GM19193 (cell line): Measurements from ENCODE around the gene SLC2A1.

Source experiments
- POLR2A ChIP-seq: IDR thresholded peaks from 4 replicates; pipeline ENCODE4 v1.6.1; 2011; ENCODE audit not compliant: insufficient read depth, insufficient read length; ENCODE audit errors: extremely low read depth

SLC2A1 gene

DNA sequence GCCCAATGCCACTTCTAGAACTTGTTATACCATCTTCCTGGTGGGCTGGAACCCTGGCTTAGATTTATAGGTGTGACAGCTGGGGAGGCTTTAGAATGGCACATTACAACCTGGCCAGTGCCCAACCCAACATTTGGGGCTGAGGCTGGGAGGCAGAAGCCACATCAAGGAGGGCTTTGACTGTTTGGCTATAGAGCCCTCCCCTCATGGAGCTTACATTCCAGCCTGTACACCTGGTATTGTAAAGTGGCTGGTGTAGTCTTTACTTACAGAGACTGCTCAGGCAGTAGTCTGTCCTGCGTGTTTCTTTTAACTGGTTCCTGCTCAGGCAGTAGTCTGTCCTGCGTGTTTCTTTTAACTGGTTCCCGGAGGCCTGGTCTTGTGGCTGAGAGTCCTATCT is 10.0 kb upstream of the SLC2A1 start:
- TF ChIP-seq POLR2A, result no peak

DNA sequence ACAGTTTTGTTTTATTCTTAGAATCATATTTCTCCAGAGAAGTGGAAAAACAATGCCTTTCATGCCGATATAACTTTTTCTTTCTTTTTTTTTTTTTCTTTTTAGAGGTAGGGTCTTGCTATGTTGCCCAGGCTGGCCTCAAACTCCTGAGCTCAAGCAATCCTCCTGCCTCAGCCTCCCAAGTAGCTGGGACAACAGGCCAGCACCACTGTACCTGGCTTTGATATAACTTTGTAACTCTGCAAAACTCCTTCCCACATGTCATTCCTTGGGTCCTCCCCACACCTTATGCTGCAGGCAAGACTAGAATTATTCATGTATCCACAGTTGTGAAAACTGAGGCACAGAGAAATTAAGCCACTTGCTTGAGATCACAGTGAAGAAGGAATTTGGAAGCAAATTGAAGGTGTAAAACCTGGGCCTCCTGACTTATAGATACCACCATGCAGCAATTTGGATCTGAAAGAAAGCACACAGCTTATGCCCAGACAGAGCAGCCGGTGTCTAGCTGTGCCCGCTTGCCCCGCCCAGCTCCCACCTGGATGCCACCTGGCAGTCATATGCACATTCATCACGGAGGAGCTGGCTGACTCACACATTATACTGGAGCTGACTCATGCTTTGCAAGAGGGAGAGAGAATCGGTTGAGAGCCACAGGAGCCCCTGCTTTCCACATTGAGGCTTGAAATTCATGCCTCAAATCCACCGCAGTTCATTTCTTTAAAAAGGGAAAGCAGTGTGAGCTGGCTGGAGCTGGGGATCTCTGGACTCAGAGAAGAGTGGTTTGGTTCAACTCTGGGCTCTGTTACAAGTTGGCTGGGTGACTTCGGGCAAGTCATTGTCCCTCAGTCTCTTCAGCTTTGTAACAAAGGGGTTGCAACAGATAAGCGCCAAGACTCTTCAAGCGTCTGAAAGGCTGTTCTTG is 8.3 kb upstream of the SLC2A1 start:
- no peak for TF ChIP-seq POLR2A

DNA sequence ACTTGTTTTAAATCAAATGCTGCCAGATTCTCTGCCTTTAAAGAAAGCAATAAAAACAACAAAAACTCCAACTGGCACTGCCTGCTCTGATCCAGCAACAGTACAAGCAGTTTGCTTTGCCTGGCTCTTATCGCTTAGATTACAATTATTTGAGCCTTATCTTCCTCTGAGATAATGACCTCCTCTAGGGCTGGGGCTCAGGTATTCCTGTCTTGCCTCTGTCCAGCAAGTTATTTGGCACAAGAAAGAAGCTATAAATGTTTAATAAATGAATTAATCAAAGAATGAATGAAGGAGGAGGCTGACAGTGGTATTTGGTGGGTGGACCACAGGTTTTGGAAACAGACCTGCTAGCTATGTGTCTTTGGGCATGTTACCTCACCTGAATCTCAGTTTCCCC is 6.7 kb upstream of the SLC2A1 start:
- no peak for TF ChIP-seq POLR2A

DNA sequence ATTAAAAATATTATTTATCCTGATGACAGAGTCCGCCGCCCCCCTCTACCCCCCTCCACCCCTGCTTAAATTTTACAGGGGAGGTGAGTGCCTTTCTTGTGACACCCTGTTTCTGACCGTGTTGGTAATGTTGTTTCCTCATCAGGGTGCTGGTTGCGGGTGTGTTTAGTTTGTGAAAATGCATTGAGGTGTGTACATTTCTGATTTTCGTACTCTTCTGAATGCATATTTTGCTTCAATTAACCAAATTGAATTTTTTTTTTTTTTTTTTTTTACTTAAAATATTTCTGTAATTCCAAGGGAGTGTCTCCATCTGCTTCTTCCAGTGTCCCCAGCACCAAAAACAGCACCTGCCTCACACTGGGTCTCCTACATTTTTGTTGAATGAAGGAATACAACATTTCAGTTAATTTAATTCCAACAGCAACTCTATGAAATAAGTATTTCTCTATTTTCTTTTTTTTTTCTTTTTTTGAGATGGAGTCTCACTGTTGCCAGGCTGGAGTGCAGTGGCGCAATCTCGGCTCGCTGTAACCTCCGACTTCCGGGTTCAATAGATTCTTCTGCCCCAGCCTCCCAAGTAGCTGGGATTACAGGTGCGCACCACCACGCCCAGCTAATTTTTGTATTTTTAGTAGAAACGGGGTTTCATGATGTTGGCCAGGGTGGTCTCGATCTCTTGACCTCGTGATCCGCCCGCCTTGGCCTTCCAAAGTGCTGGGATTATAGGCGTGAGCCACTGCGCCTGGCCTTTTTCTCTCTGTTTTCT is 5.6 kb upstream of the SLC2A1 start:
- TF ChIP-seq POLR2A, result no peak

DNA sequence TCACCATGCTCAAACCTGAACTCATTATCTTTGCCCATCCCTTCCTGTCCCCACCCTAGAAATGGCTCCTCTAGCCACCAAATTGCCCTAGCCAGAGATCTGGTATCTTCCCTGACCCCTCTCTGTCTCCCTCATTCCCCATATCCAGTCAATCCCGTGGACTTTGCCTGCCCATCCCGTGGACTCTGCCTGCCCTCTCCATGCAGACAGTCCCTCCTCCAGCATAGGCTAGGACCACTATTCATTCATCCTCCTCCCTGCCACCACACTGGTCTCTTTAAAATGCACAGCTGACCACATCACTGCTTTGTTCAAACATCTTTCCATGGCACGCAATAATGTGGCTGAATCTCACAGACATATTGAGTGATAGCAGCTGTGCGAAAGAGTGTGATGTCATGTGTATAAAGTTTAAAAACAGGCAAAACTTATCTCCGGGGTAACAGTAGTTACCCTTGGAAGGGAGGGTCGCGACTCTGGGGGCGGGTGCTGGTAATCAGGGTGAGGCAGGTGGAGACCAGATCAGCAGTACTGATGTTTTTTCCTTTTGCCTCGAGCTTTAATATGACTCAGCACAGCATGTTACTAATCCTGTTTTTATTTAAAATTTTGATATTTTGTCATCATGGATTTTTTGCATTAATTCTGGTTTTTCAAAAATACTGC is 4.8 kb upstream of the SLC2A1 start:
- TF ChIP-seq POLR2A, result no peak

DNA sequence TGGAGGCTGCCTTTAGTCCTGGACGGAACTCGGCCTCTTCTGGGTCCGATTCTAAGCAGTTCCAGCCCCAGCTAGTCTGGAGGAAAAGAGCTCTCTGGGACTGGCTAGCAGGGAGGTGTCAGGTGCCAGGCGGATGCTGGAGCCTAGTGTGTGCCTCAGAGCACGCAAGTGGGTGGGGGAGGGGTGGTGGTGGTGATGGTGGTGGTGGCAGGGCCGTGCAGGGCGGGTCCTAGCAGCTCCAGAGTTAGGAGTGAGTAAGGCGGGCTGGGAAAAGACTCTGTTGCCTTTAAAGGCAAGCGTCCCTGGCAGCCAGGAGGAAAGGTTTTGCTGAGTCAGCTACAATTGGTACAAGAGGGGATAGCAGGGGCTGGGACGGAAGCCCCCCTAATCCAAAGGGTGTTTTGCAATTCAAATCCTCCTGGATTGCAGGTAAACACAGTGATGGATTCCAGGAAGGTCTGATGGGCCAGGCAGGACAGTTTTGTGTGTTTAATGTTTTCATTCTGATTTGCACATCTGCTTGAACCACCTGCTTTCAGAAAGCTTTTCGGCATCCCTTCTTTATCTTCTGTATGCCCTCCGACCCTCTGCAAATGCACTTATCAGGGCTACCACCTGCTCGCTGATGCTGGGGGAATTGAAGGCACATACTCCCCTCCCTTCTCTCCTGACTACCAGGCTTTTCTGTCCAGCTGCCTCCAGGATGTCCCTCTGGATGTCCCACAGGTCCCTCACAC is 4.1 kb upstream of the SLC2A1 start:
- TF ChIP-seq POLR2A, result no peak

DNA sequence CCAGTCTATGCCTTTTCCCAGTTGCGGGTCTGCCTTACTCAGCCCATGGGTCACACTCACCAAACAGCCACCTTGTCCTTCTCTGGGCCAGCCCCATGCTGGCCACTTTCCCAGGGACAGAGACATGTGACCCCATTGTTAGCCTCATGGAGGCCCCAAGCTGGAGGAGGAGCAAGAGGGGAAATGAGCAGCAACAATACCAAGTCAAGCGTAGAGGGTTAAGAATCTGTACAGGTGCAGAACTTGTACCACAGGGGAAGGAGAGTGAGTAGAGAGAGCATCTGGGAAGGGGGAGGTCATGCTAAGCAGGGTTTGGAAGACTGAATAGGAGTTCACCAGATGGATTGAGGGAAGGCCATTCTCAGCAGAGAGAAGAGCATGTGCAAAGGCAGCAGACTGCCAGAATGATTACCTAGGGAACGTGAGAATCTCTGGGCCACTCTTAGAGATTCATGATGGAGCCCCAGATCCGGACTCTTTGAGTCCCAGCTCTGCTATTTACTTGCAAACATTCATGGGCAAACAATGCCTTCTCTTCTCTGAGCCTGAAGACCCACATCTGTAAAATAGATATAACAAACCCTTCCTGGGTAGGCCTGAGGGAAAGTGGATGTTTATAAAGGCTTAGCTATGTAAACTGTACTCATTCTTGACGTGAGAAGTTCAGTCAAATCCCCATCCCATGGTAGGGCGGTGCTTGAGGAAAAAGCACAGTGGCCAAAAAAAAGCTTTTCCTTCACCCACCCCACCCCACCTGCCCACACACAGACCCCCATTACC is 2.8 kb upstream of the SLC2A1 start:
- TF ChIP-seq POLR2A, result no peak

DNA sequence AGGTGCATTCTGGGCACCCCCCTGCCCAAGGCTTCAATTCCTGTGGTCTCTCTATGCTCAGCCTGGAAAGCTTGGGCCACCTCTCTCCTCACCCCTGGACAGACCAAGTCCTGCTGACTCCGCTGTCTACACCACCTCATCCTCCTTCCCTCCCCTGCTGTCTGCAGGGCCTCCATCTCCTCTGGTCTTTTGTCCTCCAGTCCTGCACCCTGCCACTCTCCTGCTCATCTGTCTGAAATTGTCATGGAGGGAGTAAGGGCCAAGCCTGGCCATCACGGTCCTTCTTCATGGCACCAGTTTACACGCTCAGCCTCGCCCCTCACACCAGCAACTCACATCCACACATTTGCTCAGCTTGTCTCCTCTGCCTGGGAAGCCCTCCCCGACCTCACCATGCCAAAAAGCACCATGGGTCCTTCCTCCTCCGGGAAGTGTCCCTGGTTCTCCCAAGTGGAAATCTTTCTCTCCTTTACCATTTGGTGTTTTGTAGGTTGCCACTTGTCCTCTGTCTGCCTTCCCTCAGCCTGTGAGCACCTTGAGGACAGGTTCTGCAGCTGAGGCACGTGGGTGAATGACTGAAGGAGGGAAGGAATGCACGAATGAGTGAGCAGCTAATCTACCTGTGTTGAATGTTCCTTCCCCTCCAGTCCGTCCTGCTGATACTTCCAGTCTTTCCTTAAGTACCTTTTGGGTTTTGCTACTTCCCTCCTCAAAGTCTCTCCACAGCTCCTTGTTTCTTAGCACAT is 2.1 kb upstream of the SLC2A1 start:
- TF ChIP-seq POLR2A, result no peak

DNA sequence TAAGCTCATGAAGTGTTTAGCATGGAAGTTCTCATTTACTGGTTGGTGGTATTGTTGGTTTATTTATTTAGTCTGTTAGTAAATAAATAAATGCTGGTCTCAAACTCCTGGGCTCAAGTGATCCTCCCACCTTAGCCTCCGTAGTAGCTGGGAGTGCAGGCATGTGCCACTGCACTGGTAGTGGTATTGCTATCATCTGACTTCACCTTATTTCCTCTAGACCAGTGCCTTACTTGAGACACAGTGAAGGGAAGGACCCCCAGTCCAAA is 1.4 kb upstream of the SLC2A1 start:
- TF ChIP-seq POLR2A, result no peak

DNA sequence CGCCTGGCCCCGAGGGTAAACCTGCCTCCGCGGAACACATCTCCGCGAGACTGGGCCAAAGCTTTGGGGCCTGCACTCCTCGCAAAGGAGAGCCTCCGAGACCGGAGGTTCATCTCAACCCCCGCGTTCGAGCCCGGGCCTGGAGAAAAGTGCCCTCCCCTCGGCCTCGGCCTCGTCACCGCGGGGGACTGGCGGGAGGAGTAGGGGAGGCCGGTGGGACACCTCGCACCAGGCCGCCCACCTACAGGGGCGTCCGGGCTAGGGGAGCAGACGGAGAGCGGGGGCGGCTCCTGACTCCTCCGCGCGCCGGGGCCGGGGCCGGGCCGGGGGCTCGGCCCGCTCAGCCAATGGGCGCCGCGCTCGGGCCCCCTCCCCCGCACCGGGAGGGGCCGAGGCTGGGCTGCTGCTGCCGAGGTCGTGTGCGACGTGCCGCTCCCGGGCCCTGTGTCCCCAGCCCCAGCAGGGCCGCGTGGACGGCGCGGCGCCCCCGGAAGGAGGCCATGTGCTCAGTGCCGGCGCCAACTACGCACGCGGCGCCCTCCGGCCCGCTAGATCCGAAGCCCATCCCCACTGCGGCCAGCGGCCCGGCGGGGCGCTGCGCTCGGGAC is 684 bp downstream of the SLC2A1 start:
- TF ChIP-seq POLR2A, result no peak

DNA sequence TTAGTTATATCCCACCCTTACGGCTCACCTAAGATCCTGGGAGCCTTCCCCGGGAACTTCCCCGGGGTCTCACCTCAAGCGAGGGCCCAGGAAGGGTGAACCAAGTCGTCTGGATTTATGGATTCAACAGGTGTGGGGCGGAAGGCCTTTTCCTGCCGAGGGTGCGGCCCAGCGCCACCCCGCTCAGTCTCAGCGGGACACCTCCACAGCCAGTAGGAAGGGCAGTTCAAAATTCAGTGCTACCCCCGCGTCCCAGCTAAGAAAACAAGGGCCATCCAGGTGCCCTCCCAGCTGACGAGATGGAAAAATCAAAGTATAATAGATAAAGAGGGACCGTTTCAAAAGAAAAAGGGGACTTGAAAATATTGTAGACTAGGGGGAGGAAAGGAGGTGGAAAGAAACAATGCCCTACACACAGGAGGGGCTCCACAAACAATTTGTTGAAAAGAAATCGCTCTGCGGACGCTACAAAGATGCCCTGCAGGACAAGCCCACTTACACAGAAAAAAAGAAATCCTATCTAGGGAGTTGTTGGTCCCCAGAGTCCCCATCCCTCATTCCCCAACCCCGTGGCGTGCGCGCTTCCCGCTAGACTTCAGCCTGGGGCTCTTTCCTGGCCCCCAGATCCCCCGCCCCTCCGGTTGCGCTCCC is 1.3 kb downstream of the SLC2A1 start:
- TF ChIP-seq POLR2A, result no peak

DNA sequence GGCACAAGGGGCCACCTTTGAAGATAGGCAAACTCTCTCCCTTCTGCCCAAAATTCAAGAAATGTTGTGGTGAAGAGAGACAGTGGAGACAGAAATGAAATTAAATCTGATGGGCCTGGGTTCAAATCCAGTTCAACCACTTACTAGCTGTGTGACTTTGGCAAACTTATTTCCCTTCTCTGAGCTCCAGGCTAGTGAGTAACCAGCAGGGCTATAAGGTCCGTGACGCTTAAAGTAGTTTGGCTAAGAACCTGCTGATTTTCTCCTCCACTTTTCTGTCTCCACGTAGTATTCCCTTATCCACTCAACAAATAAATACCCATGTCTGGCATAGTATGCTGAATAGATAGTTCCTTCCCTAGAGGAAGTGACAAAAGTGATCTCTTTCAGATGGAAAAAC is 1.9 kb downstream of the SLC2A1 start:
- no peak for TF ChIP-seq POLR2A
